ENCODE results near the gene NCK1. TPM values are rescaled to one million over a fixed set of nuclear protein-coding genes. Genes with fewer than 3 reads are reported as not detected.

NCK1 gene
- total and polyA plus RNA-seq, 10 donors, result 12.5 to 54.7 (median 46.0) TPM

- no peak for DNase-seq
- Histone ChIP-seq H3K27me3 (replicated peaks in 1 of 7) (no peaks in the 10 kb centered on the region), H3K4me3 (no peak overlapping the region), H3K36me3 (peaks cover 0 to 11% (median 0%) of the 10 kb centered on the region in 6 donors), H3K27ac (no peak overlapping the region), H3K4me1 (peaks cover 0 to 26% (median 7%) of the 10 kb centered on the region in 6 donors), H3K9me3 (no peaks in the 10 kb centered on the region)
- TF ChIP-seq POLR2A (IDR thresholded peaks at IDR 0.05) (no peak), POLR2AphosphoS5 (IDR thresholded peaks at IDR 0.05) (no peak), CTCF (IDR thresholded peaks at IDR 0.05 in 8 of 11, conservative IDR thresholded peaks at IDR 0.05 in 3 of 11) (no peak)
- intact Hi-C loops (cut with DNase I; ENCODE audit: low total_unique reads), result no loop called here
- WGBS, 5 donors, result 90 to 96% (median 90%) methylated on average over 1 of the region's 1 CpG
Measured at GRCh38 chr3:136835089-136835812, 26.8 kb upstream of the NCK1 start.

GRCh38 chr3:136835813-136836510 is 26.0 kb upstream of the NCK1 start:
- Histone ChIP-seq H3K4me1 (peaks cover 0 to 26% (median 7%) of the 10 kb centered on the region in 6 donors), H3K9me3 (no peaks in the 10 kb centered on the region), H3K27ac (no peak overlapping the region), H3K27me3 (replicated peaks in 1 of 7) (no peaks in the 10 kb centered on the region), H3K36me3 (peaks cover 0 to 12% (median 0%) of the 10 kb centered on the region in 6 donors), H3K4me3 (no peak overlapping the region)
- intact Hi-C loops (cut with DNase I; ENCODE audit: low total_unique reads), result no loop called here
- TF ChIP-seq POLR2A (IDR thresholded peaks at IDR 0.05) (no peak), POLR2AphosphoS5 (IDR thresholded peaks at IDR 0.05) (no peak), CTCF (IDR thresholded peaks at IDR 0.05 in 8 of 11, conservative IDR thresholded peaks at IDR 0.05 in 3 of 11) (no peak)
- 43 to 63% (median 47%) methylated on average over 2 to 3 of the region's 3 CpGs for WGBS, 5 donors
- DNase-seq, result no peak

GRCh38 chr3:136836511-136837156 is 25.4 kb upstream of the NCK1 start:
- Histone ChIP-seq H3K9me3 (no peaks in the 10 kb centered on the region), H3K4me3 (no peak overlapping the region), H3K36me3 (peaks cover 0 to 18% (median 0%) of the 10 kb centered on the region in 6 donors), H3K27me3 (replicated peaks in 1 of 7) (no peaks in the 10 kb centered on the region), H3K27ac (no peak overlapping the region), H3K4me1 (peaks cover 0 to 26% (median 7%) of the 10 kb centered on the region in 6 donors)
- TF ChIP-seq POLR2A (IDR thresholded peaks at IDR 0.05) (no peak), CTCF (IDR thresholded peaks at IDR 0.05 in 8 of 11, conservative IDR thresholded peaks at IDR 0.05 in 3 of 11) (no peak), POLR2AphosphoS5 (IDR thresholded peaks at IDR 0.05) (no peak)
- intact Hi-C loops (cut with DNase I; ENCODE audit: low total_unique reads), result no loop called here
- no peak for DNase-seq

All from spleen (tissue), 11 donors.